ENCODE measurements around the gene AAGAB.

The AAGAB gene

DNA sequence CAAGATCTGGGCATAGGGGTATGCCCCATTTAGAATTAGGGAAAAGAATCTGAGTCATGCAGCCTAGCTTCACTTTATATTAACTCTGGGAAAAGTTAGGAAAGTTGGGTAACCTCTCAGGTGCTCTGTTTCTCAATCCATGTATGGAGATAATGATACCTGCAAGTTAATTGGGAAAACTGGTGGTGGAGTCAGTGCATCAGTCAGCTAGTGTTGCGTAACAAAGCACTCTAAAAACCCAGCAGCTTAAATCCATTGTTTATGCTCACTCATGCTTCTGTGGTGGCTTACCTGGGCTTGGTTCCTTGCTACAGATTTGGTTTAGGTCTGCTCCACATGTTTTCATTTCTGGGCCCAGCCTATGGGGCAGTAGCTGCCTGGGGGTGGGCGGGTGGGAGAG lies 98.0 kb downstream of the AAGAB start:
- TF ChIP-seq POLR2AphosphoS5 (IDR thresholded peaks at IDR 0.05; ENCODE audit: low read depth, low read length) (no peak), TAF1 (IDR thresholded peaks at IDR 0.05; ENCODE audit: borderline replicate concordance, insufficient read depth, low read length) (no peak), REST (IDR thresholded peaks at IDR 0.05; ENCODE audit: insufficient read depth in 1 of 2, low read depth in 2 of 2, low read length in 2 of 2) (no peak), SIN3A (IDR thresholded peaks at IDR 0.05; ENCODE audit: borderline replicate concordance, insufficient read depth, low read length) (no peak), FOXP2 (optimal IDR thresholded peaks at IDR 0.05; ENCODE audit: borderline replicate concordance, extremely low read depth, extremely low read length, insufficient read depth) (no peak)

GRCh38 chr15:67154249-67154648 lies 100.2 kb downstream of the AAGAB start:
- TF ChIP-seq POLR2AphosphoS5 (IDR thresholded peaks at IDR 0.05; ENCODE audit: low read depth, low read length) (no peak), TAF1 (IDR thresholded peaks at IDR 0.05; ENCODE audit: borderline replicate concordance, insufficient read depth, low read length) (no peak), REST (IDR thresholded peaks at IDR 0.05; ENCODE audit: insufficient read depth in 1 of 2, low read depth in 2 of 2, low read length in 2 of 2) (no peak), SIN3A (IDR thresholded peaks at IDR 0.05; ENCODE audit: borderline replicate concordance, insufficient read depth, low read length) (no peak), FOXP2 (optimal IDR thresholded peaks at IDR 0.05; ENCODE audit: borderline replicate concordance, extremely low read depth, extremely low read length, insufficient read depth) (no peak)

DNA sequence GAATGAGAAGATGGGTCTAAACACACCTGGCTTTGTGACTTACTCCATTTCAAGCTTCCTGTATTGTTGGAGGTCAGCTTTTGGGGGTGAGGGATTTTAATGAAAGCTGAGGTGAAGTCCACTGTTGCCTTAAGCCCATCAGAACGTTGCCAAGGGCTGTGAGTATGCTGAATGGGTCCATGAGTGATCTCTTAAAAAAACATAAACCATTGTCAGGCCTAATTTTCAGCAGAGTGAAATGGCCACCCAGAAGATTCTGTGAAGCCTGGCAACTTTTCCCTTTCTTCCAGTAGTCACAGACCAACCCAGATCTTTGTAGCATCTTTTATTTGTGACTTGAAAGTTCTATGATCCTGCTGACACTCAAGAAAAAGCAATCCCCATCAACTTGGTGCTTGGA lies 102.0 kb downstream of the AAGAB start:
- TF ChIP-seq TAF1 (IDR thresholded peaks at IDR 0.05; ENCODE audit: borderline replicate concordance, insufficient read depth, low read length) (no peak), POLR2AphosphoS5 (IDR thresholded peaks at IDR 0.05; ENCODE audit: low read depth, low read length) (no peak), REST (IDR thresholded peaks at IDR 0.05; ENCODE audit: insufficient read depth in 1 of 2, low read depth in 2 of 2, low read length in 2 of 2) (no peak), SIN3A (IDR thresholded peaks at IDR 0.05; ENCODE audit: borderline replicate concordance, insufficient read depth, low read length) (no peak), FOXP2 (optimal IDR thresholded peaks at IDR 0.05; ENCODE audit: borderline replicate concordance, extremely low read depth, extremely low read length, insufficient read depth) (no peak)
